K562 (cell line): Measurements from ENCODE around the gene NUP188. TPM values are rescaled to one million over a fixed set of nuclear protein-coding genes. Genes with fewer than 3 reads are reported as not detected.
A peak's percentile ranks its signal among the peaks of the same experiment; 100 is the strongest.

ENCODE experiments used
- ATAC-seq: fragments of 200-7000 bp; cut with Tn5 transposase; 3 replicates; pipeline ENCODE4 v1.9.1; 2020; ENCODE audit warnings: moderate library complexity
- BruUV-seq: library from RNA; stranded (reverse); fragments of 400-500 nt; replicated peaks from 2 replicates; lab custom pipeline; 2021; lab: Mats Ljungman, UMichigan
- CTCF ChIA-PET: fragments of 300-600 bp; formaldehyde crosslinking; extraction: SDS; loops from one replicate; lab custom pipeline; 2021; ENCODE audit warnings: low intra/inter-chr PET ratio; lab: Yijun Ruan, JAX
- POLR2A ChIA-PET: fragments of 300-600, 350-650 bp; sonication (Branson Sonifier 250); formaldehyde crosslinking; extraction: SDS; loops from one replicate; lab custom pipeline; 2021; ENCODE audit warnings: antibody characterized with exemption, inconsistent platforms; lab: Yijun Ruan, JAX
- DNase-seq, 4 experiments: peaks; one replicate each; pipeline versions ENCODE4 v3.0.0 to v3.0.0-alpha.2; 2011 to 2018; ENCODE audit warnings: low spot score in 3 of 4, mixed read lengths in 3 of 4; ENCODE audit errors: extremely low read depth in 1 of 4
- FAIRE-seq: peaks from 2 replicates; lab custom pipeline; 2011; peaks lifted over from hg19 to GRCh38; lab: Jason Lieb, UNC
- H2AFZ ChIP-seq: 2 replicates; pipeline ENCODE4 v1.6.0; 2011; ENCODE audit warnings: low read depth, low read length, control low read depth, inconsistent platforms
- H3K27ac ChIP-seq: fragments of 200-600 bp; 3 replicates; pipeline ENCODE4 v1.8.0; 2011; ENCODE audit warnings: low read depth, mild to moderate bottlenecking, control low read depth, inconsistent platforms, low read length, moderate library complexity, mixed read lengths; ENCODE audit errors: extremely low read depth
- H3K27me3 ChIP-seq, 2 experiments: fragments of 300-600 bp in 1 of 2; 2 replicates in 1 of 2; 3 replicates in 1 of 2; pipeline versions ENCODE4 v1.6.0 to v1.8.0; 2011; ENCODE audit warnings: inconsistent platforms in 2 of 2, low read length in 2 of 2, mild to moderate bottlenecking in 1 of 2, mixed read lengths in 1 of 2, moderate library complexity in 1 of 2; ENCODE audit not compliant: control insufficient read depth in 2 of 2, insufficient read depth in 2 of 2
- H3K36me3 ChIP-seq: fragments of 300-600 bp; 3 replicates; pipeline ENCODE4 v1.8.0; 2011; ENCODE audit warnings: mild to moderate bottlenecking, low read length, inconsistent platforms; ENCODE audit not compliant: control insufficient read depth, insufficient read depth
- H3K4me1 ChIP-seq, 2 experiments: fragments of 200-600 bp in 1 of 2; replicated peaks in 1 of 2; 2 replicates in 1 of 2; 3 replicates in 1 of 2; pipeline versions ENCODE4 v1.5.1 to v1.8.0; 2011; ENCODE audit warnings: inconsistent platforms in 2 of 2, low read length in 2 of 2, mild to moderate bottlenecking in 1 of 2, mixed read lengths in 1 of 2, moderate library complexity in 1 of 2; ENCODE audit not compliant: control insufficient read depth in 2 of 2, insufficient read depth in 2 of 2
- H3K4me2 ChIP-seq: 2 replicates; pipeline ENCODE4 v1.6.1; 2011; ENCODE audit warnings: low read length, control low read depth, inconsistent platforms, mixed read lengths; ENCODE audit not compliant: insufficient read depth
- H3K4me3 ChIP-seq: fragments of 200-600 bp; sonication (generic), shearing (Covaris generic); 2 replicates; pipeline ENCODE4 v1.5.1; 2016; ENCODE audit warnings: control low read depth, inconsistent platforms
- H3K79me2 ChIP-seq: fragments of 200-600 bp; 3 replicates; pipeline ENCODE4 v1.8.0; 2011; ENCODE audit warnings: low read length, inconsistent platforms; ENCODE audit not compliant: control insufficient read depth, insufficient read depth
- H3K9ac ChIP-seq, 2 experiments: 2 replicates each; pipeline versions ENCODE4 v1.6.0 to v1.6.1; 2011; ENCODE audit warnings: low read depth in 2 of 2, low read length in 2 of 2, control low read depth in 1 of 2, inconsistent platforms in 1 of 2, mild to moderate bottlenecking in 1 of 2, mixed read lengths in 1 of 2; ENCODE audit not compliant: insufficient read depth in 1 of 2
- H3K9me1 ChIP-seq: one replicate; pipeline ENCODE4 v1.6.0; 2011; ENCODE audit warnings: inconsistent platforms, mild to moderate bottlenecking, low read length, moderate library complexity; ENCODE audit not compliant: control insufficient read depth, insufficient read depth
- H3K9me3 ChIP-seq: replicated peaks from 2 replicates; pipeline ENCODE4 v1.5.1; 2011; ENCODE audit warnings: low read depth, low read length, inconsistent platforms; ENCODE audit not compliant: control insufficient read depth, insufficient read depth
- H4K20me1 ChIP-seq: replicated peaks from 2 replicates; pipeline ENCODE4 v1.6.1; 2011; ENCODE audit warnings: low read length, inconsistent platforms, mixed read lengths; ENCODE audit not compliant: control insufficient read depth, insufficient read depth
- POLR2G ChIP-seq: fragments of 200-400 bp; formaldehyde crosslinking; IDR thresholded peaks from 2 replicates; pipeline ENCODE4 v1.6.1; 2017; ENCODE audit warnings: low read depth, mild to moderate bottlenecking, antibody characterized with exemption, low read length, moderate library complexity
- WGBS: fragments of 100-300 bp; shearing (Covaris generic); methylation state at CpG from one replicate; pipeline ENCODE4 v1.1.6; 2016; ENCODE audit warnings: low coverage, mixed read lengths; ENCODE audit not compliant: insufficient coverage; ENCODE audit errors: missing lambda C conversion rate; 5-methylcytosine and 5-hydroxymethylcytosine counted together
- in situ Hi-C: fragments of 300-500 bp; cut with MboI; formaldehyde crosslinking; loops from 4 replicates; pipeline ENCODE4 v1.15.0; 2018; ENCODE audit warnings: inconsistent platforms, mixed read lengths
- intact Hi-C: fragments of 100-400 bp; cut with micrococcal nuclease; formaldehyde crosslinking; loops from 2 replicates; pipeline ENCODE4 v1.14.2; 2022
- polyA plus RNA-seq, 8 experiments: library from polyadenylated mRNA; depleted of rRNA in 4 of 8; stranded (reverse) in 5 of 8; unstranded in 3 of 8; fragments of >200 nt; fragmentation: Nextera tagmentation in 2 of 8; fragmentation: Illumina TruSeq in 1 of 8; extraction: Ambion mirVana in 2 of 8; extraction: Trizol in 1 of 8; gene quantifications; 2 replicates each; pipeline versions ENCODE4 v1.2.1 to v1.2.3, GENCODE V29; 2011 to 2014; ENCODE audit warnings: inconsistent platforms in 1 of 8, missing spikeins in 1 of 8
- total RNA-seq, 7 experiments: library from RNA; depleted of rRNA in 6 of 7; stranded (reverse); fragments of >200 nt in 6 of 7; fragmentation: Illumina TruSeq in 2 of 7; extraction: Trizol in 2 of 7; gene quantifications; 2 replicates each; pipeline versions ENCODE4 v1.2.1 to v1.2.3, GENCODE V29; 2011 to 2021; ENCODE audit warnings: low replicate concordance in 1 of 7
- TF ChIP-seq, protein P1 (sequence below), 3 experiments: fragments of 200-800 bp in 1 of 3; fragments of 250-450 bp in 1 of 3; fragments of 450-650 bp in 1 of 3; sonication (Bioruptor Pico) in 1 of 3; sonication (Bioruptor generic) in 1 of 3; formaldehyde crosslinking in 1 of 3; IDR thresholded peaks; 2 replicates each; pipeline versions ENCODE4 v1.6.1 to v1.8.0; 2016 to 2022; ENCODE audit warnings: mild to moderate bottlenecking in 2 of 3, missing genetic modification characterization in 2 of 3, missing compliant biosample characterization in 1 of 3, moderate library complexity in 1 of 3
- TF ChIP-seq, protein P2 (sequence below): fragments of 250-450 bp; sonication (Bioruptor Pico); IDR thresholded peaks from 2 replicates; pipeline ENCODE4 v1.5.0; 2021; ENCODE audit warnings: mild to moderate bottlenecking, moderate library complexity

Gene NUP188
- total and polyA plus RNA-seq, 9 of the 15 experiments (the other 6 are each of a cell fraction or from before 2014, with no cell fraction given) = 11.7 to 135 (median 70.6) TPM

DNA sequence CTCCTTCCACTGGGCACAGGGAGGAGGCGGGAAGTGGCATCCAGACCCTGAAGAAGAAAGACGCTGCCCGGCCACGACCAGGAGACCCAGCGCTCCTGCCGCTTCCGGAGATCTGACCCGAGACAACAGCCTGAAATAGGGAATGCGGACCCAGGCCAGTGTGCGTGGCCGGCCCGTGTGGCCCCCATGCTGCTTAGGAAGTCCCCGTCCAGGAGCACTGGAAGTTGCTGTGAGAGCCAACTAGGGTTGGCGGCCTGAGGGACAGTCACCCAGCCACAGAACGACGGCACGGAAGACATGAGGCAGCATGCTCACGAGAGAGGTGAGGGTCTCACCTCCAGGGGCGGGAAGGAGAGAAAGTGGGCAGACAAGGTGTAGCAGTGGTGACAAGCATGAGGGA lies 63.7 kb downstream of the NUP188 start:
- FAIRE-seq (no peak), ATAC-seq (no peak), DNase-seq (no peak)
- no peak overlapping the region for H3K4me2 ChIP-seq
- peaks cover 0 to 49% of the 10 kb centered on the region in 2 experiments; a peak in 3 of 5 replicates for H3K4me1 ChIP-seq
- TF ChIP-seq, protein P1, sequence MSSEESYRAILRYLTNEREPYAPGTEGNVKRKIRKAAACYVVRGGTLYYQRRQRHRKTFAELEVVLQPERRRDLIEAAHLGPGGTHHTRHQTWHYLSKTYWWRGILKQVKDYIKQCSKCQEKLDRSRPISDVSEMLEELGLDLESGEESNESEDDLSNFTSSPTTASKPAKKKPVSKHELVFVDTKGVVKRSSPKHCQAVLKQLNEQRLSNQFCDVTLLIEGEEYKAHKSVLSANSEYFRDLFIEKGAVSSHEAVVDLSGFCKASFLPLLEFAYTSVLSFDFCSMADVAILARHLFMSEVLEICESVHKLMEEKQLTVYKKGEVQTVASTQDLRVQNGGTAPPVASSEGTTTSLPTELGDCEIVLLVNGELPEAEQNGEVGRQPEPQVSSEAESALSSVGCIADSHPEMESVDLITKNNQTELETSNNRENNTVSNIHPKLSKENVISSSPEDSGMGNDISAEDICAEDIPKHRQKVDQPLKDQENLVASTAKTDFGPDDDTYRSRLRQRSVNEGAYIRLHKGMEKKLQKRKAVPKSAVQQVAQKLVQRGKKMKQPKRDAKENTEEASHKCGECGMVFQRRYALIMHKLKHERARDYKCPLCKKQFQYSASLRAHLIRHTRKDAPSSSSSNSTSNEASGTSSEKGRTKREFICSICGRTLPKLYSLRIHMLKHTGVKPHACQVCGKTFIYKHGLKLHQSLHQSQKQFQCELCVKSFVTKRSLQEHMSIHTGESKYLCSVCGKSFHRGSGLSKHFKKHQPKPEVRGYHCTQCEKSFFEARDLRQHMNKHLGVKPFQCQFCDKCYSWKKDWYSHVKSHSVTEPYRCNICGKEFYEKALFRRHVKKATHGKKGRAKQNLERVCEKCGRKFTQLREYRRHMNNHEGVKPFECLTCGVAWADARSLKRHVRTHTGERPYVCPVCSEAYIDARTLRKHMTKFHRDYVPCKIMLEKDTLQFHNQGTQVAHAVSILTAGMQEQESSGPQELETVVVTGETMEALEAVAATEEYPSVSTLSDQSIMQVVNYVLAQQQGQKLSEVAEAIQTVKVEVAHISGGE (CRISPR knock-in tag; IDR thresholded peaks at IDR 0.05) = 0 out of 6 replicates have a peak, but pooled peaks of 1 of the 3 experiments have one; percentile 23
- peak; percentile 6; the same call in 1 of the 2 replicates for TF ChIP-seq POLR2G
- TF ChIP-seq, protein P2, sequence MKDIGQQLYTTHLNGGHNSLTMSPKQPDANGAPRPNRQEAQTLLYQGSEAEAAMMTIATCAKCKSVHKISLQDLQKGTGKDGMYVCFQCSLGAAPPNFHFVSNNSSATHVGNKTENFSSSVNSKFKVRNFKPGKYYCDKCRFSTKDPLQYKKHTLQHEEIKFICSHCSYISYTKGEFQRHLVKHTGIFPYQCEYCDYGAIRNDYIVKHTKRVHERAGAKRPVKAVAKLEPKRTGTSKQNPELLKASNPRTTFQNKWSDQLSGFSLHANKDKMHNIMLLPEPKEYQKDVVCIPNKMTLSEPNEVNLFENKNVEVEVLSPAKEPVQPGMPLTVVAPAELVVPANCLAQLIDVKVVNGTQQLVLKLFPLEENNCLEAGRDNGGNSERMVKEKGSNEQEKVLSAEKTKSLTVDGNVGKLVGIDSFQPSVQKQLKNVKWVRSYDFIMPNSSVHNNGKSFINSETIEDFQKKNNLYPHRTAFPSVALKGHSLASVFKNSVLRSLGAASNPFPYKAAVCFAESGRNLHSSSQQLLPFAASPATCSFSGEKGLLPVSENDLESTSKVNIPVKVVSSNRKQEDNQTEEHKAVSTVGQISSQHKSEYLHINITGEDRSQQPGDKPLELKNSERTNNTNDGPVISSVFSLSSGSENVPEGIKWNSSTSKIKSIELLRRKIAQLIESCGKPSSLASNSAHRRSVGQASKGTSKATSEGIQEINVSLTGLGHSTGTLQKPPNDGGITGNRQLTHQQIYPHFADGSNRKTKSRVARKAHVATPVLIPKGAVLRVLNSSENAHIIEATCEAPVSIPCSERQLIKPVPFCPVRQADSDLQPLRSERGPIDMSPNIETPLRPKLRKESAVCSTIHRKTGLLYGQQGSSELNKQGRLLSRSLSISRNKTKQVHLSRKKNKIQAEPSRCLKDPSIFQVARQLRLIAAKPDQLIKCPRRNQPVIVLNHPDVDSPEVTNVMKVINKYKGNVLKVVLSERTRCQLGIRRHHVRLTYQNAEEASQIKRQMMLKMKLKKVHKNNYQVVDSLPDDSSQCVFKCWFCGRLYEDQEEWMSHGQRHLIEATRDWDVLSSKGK = no peak
- POLR2A ChIA-PET = interaction anchor here (0.6 kb wide), 1 partner anchor 55 kb away, joined by 3 read pairs; no protein-coding TSS in a partner anchor
- H2AFZ ChIP-seq = no peak overlapping the region
- CTCF ChIA-PET = no interaction called here
- H3K9me3 ChIP-seq = no peaks in the 10 kb centered on the region
- H3K9ac ChIP-seq = no peak overlapping the region; a peak in 1 of 4 replicates
- H3K9me1 ChIP-seq = no peaks in the 10 kb centered on the region
- intact Hi-C loops = no loop called here
- no peaks in the 10 kb centered on the region for H3K79me2 ChIP-seq
- peaks cover 89% of the 10 kb centered on the region for H3K36me3 ChIP-seq
- peaks cover 12% of the 10 kb centered on the region for H4K20me1 ChIP-seq
- H3K4me3 ChIP-seq = no peak overlapping the region
- no TSS peak for BruUV-seq
- WGBS = 94% methylated on average over 14 of the region's 19 CpGs
- no peaks in the 10 kb centered on the region for H3K27me3 ChIP-seq
- in situ Hi-C loops = no loop called here
- no peak overlapping the region for H3K27ac ChIP-seq
